HL-60 (cell line): ENCODE measurements around the gene CREBBP.

Source experiments
- CTCF ChIP-seq: IDR thresholded peaks from one replicate; pipeline ENCODE4 v1.5.1; 2011; ENCODE audit warnings: low read length, control low read depth, inconsistent platforms; ENCODE audit not compliant: insufficient read depth
- POLR2AphosphoS5 ChIP-seq: IDR thresholded peaks from 2 replicates; pipeline ENCODE4 v1.6.1; 2012; ENCODE audit warnings: low read depth
- TF ChIP-seq, protein P1 (sequence below): IDR thresholded peaks from 2 replicates; pipeline ENCODE4 v1.6.1; 2012; ENCODE audit warnings: low read depth; ENCODE audit not compliant: insufficient replicate concordance

DNA sequence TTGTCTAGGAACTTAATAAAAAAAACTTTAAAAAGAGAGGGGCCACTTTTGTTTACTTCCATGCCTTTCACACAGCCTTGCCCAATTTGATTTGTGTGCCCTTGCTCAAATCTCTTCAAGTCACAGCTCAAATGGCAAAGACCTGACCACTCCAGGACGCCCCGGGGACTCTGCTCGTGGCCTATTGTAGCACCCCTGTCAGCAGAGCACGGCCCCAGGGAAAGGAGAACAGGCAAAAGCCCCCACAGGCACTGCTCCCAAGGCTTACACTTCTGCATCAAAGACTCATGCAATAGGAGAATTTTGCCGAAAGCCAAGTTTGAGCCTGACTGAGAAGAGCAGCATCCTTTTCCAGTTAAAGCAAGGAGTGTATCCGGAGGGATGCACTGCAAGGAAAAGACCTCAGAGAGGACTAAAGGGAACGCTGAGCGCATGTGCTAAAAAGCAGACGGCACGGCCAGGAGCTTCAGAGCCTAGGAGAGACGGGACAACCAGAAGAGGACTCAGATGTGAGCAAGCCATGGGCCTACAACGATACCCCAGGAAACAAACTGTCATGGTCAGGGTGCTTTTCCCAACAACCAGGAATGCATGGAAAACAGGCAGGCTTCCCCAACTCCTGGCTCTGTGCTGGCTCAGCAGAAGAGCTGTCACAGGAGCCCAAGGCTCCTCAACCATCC, 8.2 kb downstream of the CREBBP start:
- no peak for TF ChIP-seq CTCF
- no peak for TF ChIP-seq POLR2AphosphoS5
- TF ChIP-seq, protein P1, sequence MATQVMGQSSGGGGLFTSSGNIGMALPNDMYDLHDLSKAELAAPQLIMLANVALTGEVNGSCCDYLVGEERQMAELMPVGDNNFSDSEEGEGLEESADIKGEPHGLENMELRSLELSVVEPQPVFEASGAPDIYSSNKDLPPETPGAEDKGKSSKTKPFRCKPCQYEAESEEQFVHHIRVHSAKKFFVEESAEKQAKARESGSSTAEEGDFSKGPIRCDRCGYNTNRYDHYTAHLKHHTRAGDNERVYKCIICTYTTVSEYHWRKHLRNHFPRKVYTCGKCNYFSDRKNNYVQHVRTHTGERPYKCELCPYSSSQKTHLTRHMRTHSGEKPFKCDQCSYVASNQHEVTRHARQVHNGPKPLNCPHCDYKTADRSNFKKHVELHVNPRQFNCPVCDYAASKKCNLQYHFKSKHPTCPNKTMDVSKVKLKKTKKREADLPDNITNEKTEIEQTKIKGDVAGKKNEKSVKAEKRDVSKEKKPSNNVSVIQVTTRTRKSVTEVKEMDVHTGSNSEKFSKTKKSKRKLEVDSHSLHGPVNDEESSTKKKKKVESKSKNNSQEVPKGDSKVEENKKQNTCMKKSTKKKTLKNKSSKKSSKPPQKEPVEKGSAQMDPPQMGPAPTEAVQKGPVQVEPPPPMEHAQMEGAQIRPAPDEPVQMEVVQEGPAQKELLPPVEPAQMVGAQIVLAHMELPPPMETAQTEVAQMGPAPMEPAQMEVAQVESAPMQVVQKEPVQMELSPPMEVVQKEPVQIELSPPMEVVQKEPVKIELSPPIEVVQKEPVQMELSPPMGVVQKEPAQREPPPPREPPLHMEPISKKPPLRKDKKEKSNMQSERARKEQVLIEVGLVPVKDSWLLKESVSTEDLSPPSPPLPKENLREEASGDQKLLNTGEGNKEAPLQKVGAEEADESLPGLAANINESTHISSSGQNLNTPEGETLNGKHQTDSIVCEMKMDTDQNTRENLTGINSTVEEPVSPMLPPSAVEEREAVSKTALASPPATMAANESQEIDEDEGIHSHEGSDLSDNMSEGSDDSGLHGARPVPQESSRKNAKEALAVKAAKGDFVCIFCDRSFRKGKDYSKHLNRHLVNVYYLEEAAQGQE: no peak
